Activated CD8-positive, alpha-beta memory T cell treated with anti-CD3 and anti-CD28 coated beads for 24 hours (primary cell): ENCODE results near the gene NPR1.
A peak's percentile ranks its signal among the peaks of the same experiment; 100 is the strongest.
"Not testable (repeated sequence)": the region's sequence is repeated elsewhere in the genome, so short reads cannot be mapped to it uniquely, and the experiment has no call there.

Experiments used
- DNase-seq: peaks from one replicate; pipeline ENCODE4 v3.0.0-alpha.2; 2020

Gene NPR1

DNA sequence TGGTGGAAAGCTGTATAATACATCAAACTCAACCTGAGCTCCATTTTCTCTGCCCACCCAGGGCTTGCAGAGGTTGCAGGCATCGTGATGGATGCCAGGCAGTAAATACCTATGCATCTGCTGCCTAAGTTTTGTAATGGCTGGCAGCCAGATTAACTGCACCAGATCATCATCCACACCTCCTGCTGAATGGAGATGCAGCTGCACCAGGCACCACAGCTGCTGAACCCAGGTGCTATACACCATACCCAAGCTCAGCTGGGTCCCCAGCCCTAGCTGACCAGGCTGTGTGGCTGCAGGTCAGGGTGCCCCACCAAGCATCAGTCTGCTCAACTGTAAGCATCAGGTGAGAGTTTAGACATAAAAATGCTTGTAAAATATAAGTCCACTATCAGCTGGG is 26.7 kb upstream of the NPR1 start:
- no peak for DNase-seq

DNA sequence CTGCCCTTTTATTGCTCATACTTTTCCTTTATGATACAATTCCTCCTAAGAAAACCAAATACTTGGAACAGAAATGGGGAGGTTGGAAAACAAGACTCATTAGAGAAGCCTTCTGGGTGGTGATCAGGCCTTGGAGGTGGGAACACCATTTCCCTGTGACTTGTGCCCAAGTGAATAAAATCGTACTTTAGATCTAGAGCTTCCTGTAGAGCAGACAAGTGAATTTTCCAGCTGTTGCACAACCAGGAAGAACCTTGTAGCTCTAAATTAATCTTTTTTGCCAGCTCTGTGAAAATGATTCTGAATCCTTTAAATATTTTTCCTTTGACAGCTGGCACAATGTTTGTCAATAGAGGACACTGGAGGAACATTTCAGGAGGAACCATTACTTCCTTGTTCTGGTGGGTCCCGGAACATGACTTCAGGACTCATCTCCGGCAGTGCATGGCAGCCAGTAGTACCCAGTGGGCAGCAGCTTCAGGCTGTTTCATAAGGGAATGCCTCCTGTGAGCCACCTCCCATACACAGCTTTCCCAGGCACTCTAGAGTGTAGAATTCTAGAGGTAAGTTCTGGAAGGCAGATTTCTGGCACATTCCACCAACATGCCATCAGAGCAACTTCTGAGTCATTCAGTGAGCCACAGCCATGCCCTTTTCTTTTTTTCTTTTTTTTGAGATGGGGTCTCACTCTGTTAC is 25.5 kb upstream of the NPR1 start:
- no peak for DNase-seq

GRCh38 chr1:153655333-153655732 is 23.2 kb upstream of the NPR1 start:
- DNase-seq: no peak

DNA sequence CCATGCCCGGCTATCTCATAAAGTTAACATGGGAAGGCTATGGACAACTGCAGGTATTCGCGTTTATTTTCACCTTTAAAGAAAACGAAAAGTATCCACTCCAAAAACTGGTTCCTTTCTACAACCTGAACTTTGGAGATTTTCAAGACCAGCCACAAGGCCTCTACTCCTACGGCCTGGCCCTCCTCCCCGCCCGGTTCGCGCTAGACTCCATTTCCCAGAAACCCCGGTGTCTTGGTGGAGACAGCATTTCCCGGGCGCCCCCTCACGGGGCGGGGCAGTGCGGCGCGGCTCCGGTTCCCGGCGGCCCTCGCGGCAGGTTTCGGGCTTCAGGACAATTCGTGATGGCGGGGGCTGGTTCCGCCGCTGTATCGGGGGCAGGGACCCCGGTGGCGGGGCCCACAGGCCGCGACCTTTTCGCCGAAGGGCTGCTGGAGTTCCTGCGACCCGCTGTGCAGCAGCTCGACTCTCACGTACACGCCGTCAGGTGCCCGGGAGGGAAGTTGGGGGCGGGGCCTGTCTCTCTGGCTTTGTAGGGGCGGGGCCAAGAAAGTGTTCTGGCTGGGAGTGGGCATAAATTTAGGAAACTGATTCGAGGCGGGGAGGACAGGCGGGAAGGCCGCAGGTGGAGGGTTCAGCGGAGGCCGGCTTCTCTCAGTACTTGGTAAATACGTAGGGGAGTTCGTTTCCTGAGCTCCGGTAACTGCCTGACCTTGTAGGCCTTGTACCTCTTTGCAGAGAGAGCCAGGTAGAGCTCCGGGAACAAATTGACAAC is 19.9 kb upstream of the NPR1 start, which contains the start of gene SNAPIN:
Gene SNAPIN (plus strand): TSS at position 304 of the 775 bp plus-strand sequence. CDS start 41 bp downstream, at position 345.
- peak; percentile 97 for DNase-seq

GRCh38 chr1:153659175-153659534 is 19.3 kb upstream of the NPR1 start:
- no peak for DNase-seq

DNA sequence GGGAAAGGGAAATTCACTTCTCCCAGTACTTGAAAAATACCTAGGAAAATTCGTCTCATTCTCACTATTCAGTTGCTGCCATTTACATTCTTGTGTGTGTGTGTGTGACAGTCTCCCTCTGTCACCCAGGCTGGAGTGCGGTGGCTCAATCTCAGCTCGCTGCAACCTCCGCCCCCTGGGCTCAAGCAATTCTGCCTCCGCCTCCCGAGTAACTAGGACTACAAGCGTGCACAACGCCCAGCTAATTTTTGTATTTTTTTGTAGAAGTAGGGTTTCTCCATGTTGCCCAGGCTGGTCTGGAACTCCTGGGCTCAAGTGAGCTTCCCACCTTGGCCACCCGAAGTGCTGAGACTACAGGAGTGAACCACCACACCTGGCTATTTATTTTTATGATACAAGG is 18.8 kb upstream of the NPR1 start:
- DNase-seq: no peak

- no peak for DNase-seq
Measured at GRCh38 chr1:153661111-153661708, 17.3 kb upstream of the NPR1 start.

- DNase-seq: no peak
Measured at GRCh38 chr1:153662269-153662668, 16.2 kb upstream of the NPR1 start.

DNA sequence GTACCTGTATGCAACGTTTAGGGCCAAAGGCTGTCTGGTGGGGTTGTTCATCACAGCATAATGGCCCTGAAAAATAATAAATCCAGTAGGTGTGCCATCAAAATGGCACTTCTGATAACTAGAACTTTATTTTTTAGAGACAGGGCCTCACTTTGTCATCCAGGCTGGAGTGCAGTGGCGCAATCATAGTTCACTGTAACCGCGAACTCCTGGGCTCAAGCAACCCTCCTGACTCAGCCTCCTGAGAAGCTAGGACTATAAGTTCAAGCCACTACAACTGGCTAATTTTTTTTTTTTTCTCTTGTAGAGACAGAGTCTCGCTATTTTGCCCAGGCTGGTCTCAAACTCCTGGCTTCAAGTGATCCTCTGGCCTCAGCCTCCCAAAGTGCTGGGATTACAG is 15.3 kb upstream of the NPR1 start:
- no peak for DNase-seq

GRCh38 chr1:153667439-153667838 is 11.0 kb upstream of the NPR1 start:
- no peak for DNase-seq

DNA sequence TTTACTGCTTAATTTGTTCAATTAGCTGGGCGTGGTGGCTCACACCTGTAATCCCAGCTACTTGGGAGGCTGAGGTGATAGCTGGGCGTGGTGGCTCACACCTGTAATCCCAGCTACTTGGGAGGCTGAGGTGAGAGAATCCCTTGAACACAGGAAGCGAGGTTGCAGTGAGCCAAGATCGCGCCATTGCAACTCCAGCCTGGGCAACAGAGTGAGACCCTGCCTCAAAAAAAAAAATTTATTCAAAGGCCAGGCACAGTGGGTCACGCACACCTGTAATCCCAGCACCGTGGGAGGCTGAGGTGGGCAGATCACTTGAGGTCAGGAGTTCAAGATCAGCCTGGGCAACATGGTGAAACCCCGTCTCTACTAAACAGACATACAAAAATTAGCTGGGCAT is 9.8 kb upstream of the NPR1 start:
- not testable (repeated sequence) for DNase-seq

- DNase-seq: no peak
Measured at GRCh38 chr1:153669606-153670005, 8.9 kb upstream of the NPR1 start.

- DNase-seq: no peak
Measured at GRCh38 chr1:153670257-153670858, 8.1 kb upstream of the NPR1 start.

DNA sequence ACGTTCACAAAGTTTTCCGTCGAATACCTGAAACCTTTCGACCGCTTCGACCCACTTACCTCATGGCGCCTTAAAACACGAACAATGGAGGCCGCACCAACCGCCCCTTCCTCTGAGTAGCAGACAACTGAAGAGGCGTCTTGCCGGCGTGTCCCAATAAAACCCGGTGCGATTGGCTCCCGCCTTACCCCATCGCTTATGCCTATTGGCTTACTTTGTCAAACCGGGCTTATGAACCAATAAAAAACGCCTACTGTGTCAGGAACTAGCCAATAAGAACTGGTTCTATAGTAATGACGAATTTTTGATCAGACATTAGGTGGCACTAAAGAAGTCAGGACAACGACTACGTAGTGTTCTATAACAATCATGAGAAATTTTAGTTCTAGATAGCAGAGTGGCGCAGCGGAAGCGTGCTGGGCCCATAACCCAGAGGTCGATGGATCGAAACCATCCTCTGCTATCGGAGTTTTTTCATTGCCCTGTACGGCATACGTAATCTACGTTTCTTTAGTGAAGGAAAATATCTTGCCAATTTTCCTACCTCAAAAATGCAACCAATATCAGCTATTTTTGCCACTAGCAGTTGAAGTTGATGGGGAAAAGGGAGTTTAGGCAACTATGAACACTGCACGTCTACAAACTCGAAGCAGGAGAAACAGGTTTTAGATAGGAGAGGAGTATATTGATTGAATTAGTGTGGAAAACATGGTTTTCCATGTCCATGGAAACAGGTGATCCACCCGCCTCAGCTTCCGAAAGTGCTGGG is 7.4 kb upstream of the NPR1 start, which contains the start of gene ILF2:
Gene ILF2 (minus strand): TSS at position 135 of the 769 bp plus-strand sequence. CDS start 71 bp downstream, at position 64.
- peak; percentile 97 for DNase-seq

- DNase-seq: peak; percentile 81
Measured at GRCh38 chr1:153671628-153672353, 6.7 kb upstream of the NPR1 start.

DNA sequence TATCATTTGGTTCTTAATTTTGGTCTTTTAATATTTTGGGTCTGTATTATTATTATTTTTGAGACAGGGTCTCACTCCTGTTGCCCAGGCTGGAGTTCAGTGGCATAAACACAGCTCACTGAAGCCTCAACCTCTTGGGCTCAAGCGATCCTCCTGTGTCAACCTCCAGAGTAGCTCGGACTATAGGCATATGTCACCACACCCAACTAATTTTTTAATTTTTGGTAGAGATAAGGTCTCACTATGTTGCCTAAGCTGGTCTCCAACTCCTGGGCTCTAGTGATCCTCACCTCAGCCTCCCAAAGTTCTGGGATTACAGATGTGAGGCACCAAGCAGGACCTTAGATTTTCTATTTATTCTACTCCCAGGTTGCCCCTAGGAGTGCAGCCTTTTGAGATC is 5.0 kb upstream of the NPR1 start:
- DNase-seq: no peak

DNA sequence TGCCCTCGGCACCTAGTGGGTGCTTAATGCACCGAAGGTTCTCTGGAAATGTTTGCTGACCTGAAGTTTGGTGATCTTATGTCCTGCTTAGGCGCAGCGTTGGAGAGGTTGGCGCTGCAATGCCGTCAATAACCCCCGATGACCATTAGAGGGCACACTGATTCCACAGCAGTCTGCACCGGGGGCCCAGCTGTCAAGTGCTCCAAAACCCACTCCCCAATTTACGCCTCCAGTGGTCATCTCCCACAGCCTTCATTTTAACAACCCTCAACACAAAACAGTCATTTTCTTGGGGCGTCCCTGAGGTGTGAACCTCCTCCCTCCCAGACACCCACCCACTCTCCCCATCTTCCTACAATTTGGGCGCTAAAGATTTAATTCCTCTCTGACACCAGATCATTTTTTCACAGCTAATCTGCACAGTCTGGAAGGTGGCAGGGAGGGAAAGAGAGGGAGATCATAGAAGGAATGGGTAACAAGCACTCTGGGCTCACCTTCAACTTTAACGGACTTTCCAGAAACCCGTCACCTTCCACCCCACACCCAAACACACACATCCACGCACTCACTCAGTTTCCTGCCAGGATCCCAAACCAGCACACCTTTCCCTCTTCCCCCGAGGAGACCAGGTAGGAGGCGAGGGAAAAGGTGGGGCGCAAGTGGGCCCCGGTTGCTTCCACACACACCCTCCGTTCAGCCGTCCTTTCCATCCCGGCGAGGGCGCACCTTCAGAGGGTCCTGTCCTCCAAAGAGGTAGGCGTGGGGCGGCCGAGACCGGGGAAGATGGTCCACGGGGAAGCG is 570 bp upstream of the NPR1 start:
- peak; percentile 79 for DNase-seq

DNA sequence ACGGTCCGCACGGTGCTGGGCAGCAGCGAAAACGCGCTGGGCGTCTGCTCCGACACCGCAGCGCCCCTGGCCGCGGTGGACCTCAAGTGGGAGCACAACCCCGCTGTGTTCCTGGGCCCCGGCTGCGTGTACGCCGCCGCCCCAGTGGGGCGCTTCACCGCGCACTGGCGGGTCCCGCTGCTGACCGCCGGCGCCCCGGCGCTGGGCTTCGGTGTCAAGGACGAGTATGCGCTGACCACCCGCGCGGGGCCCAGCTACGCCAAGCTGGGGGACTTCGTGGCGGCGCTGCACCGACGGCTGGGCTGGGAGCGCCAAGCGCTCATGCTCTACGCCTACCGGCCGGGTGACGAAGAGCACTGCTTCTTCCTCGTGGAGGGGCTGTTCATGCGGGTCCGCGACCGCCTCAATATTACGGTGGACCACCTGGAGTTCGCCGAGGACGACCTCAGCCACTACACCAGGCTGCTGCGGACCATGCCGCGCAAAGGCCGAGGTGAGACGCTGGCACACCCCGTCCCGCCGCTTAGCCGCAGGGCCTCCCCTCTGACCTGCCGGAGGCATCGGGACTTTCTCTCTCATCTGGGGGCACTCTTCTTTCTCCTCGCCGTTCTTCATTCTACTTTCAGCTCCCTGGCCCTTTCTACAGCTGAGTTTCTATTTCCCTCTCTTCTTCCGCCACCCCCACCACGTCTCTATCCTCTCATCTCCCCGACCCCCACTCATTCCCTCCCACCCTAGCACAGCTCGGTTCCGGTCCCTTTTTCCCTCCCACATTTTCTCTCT is 1.0 kb downstream of the NPR1 start:
- DNase-seq: peak; percentile 74

DNA sequence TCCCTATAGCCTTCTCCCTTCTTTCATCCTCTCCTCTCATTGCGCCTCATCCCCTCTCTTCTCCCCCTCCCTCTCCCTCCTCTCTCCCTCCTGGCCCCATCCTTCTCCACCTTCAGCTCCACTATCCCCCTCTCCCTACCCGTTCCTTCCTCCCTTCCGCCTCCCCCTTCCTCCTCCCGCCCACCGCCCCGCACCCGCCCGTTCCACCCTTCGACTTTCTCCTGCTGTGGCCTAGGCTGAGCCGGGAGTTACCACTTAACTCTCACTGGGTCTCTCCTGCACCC is 1.6 kb downstream of the NPR1 start:
- no peak for DNase-seq

- no peak for DNase-seq
Measured at GRCh38 chr1:153682730-153683129, 4.2 kb downstream of the NPR1 start.

GRCh38 chr1:153683854-153684253 is 5.4 kb downstream of the NPR1 start:
- no peak for DNase-seq
